ENCODE measurements around the gene FGF22.
"Not testable (repeated sequence)": the region's sequence is repeated elsewhere in the genome, so short reads cannot be mapped to it uniquely, and the experiment has no call there.

Gene FGF22

DNA sequence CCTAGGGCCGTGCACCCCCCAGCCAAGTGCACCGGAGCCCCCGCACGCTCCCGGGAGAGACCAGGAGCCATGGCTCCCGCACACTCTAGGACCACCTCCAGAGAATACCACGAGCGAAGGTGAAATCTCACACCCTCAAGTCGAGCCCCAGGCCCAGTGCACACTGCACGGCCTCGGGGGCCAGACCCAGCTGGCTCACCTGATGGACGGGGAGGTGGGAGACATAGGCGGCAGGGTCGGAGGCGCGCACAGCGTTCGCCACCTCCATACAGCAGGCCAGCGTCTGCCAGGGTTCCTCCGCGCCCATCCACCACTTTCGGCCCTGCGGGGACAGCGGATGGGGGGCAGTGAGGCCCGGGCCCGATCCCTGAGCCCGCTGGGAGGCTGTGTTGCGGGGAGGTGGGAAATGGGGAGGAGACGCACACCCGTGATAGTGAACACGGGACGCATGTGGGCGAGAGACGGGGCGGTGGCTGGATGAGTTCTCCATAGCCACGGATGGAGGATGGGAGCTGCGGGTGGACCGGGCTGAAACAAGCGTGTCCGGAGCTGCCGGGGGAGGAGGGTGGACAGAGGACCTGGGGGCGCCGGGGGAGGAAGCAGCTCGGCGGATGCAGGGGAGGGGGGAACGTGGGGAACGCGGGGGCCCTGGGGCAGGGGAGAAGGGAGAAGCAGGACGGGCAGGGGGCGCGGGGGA, 19.4 kb upstream of the FGF22 start:
- H3K4me3 ChIP-seq (ENCODE audit: low read depth, low read length): no peak overlapping the region
- TF ChIP-seq, protein P1, sequence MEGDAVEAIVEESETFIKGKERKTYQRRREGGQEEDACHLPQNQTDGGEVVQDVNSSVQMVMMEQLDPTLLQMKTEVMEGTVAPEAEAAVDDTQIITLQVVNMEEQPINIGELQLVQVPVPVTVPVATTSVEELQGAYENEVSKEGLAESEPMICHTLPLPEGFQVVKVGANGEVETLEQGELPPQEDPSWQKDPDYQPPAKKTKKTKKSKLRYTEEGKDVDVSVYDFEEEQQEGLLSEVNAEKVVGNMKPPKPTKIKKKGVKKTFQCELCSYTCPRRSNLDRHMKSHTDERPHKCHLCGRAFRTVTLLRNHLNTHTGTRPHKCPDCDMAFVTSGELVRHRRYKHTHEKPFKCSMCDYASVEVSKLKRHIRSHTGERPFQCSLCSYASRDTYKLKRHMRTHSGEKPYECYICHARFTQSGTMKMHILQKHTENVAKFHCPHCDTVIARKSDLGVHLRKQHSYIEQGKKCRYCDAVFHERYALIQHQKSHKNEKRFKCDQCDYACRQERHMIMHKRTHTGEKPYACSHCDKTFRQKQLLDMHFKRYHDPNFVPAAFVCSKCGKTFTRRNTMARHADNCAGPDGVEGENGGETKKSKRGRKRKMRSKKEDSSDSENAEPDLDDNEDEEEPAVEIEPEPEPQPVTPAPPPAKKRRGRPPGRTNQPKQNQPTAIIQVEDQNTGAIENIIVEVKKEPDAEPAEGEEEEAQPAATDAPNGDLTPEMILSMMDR (IDR thresholded peaks at IDR 0.05; ENCODE audit: low read depth, low read length): no peak

DNA sequence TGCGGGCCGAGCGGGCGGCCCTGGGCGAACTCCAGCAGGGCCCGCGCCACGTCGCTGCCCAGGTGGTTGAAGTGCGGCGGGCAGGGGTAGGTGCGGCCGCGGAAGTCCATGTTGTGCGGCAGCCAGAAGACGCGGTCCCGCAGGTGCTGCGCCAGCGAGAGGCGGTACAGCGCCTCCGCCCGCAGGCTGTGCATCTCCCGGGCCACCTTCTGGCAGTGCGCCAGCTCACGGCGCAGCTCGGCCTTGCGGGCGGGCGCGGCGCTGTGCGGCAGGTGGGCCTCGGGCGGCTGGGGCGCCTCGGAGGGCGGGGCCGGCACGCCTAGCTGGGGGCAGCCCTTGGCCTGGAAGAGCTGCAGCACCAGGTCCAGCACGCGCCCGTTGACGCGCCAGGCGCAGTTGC, 18.5 kb upstream of the FGF22 start:
- not testable (repeated sequence) for H3K4me3 ChIP-seq (ENCODE audit: low read depth, low read length)

DNA sequence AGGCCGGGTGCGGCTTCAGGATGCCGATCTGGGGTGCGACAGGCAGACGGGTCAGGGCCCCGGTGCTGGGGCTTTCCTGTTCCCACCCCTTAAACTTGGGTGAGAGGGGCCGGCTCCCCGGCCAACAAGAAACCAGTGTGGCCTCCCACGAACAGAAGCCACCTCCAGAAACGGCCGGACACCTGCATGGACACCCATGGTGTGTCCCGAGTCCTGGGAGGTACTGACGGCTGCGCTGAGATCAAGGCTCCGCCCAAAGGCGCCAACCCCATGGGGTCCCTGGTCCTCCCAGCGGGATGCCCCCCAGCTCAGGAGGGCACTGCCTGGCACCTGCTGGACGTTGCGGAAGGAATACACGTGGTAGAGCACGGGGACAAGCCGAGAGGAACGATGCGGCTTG, 17.9 kb upstream of the FGF22 start:
- TF ChIP-seq, protein P1 (IDR thresholded peaks at IDR 0.05; ENCODE audit: low read depth, low read length): no peak
- no peak overlapping the region for H3K4me3 ChIP-seq (ENCODE audit: low read depth, low read length)

DNA sequence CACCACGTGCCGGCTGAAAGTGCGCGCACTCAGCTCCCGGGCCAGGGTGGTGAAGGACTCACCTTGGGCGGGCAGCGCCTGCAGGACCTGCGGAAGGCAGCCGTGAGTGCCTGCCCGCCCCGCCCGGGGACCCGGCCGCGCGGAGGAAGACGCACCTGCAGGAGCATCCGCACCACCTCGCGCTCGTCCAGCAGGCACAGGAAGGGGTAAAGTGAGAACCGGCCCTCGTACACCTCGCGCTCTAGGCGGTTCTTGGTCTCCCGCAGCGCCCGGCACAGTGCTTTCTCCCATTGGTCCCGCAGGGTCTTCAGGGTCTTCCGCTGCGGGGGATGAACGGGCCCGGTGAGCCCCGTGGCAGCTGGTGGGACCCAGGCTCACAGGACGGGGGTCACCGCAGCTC, 17.0 kb upstream of the FGF22 start:
- H3K4me3 ChIP-seq (ENCODE audit: low read depth, low read length): no peak overlapping the region
- TF ChIP-seq, protein P1 (IDR thresholded peaks at IDR 0.05; ENCODE audit: low read depth, low read length): no peak

DNA sequence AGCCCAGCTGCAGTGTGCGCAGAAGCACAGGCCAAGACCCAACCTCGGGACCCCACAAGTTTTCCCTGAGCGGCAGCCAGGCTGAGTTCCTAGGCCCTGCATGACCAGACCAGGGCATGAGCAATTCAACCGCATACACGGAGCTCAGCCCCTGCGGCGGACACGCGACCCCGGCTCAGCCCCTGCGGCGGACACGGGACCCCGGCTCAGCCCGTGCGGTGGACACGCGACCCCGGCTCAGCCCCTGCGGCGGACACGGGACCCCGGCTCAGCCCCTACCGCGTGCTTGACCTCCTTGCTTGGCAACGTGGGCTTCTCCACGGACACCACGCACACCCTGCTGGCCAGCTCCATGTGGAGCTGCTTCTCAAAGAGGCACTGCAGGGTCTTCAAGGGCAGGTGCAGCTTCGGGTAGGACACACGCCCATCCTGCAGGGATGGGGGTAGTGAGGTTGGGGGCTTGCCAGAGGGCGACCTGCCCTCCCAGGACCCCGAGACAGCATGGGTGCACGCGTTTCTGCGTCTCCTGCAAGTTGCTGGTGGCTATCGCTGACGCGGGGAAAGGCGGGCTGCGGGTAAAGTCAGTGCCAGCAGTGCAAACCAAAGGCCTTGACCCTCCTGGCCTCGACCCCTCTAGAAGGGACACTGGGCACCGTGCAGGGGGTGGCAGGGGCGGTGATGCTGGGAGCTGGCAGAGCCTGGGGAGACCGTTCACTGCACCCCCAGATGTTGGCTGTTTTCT, 16.3 kb upstream of the FGF22 start:
- no peak overlapping the region for H3K4me3 ChIP-seq (ENCODE audit: low read depth, low read length)
- TF ChIP-seq, protein P1 (IDR thresholded peaks at IDR 0.05; ENCODE audit: low read depth, low read length): no peak

DNA sequence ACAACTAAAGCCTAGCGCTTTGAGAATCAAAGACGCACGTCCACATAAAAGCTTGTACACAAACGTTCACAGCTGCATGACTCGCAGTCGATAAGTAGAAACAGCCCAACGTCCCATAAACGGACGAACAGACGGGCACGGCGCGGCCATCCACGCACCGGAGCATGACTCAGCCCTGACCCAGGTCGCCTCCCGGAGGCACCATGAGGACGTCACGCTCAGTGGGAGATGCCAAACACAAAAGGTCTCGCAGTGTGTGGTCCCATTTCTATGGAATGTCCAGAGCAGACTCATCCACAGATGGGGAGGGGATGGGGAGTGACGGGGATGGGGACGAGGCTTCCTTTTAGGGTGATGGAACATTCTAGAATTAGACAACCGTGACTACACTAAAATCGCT, 15.7 kb upstream of the FGF22 start:
- no peak overlapping the region for H3K4me3 ChIP-seq (ENCODE audit: low read depth, low read length)
- TF ChIP-seq, protein P1 (IDR thresholded peaks at IDR 0.05; ENCODE audit: low read depth, low read length): no peak

DNA sequence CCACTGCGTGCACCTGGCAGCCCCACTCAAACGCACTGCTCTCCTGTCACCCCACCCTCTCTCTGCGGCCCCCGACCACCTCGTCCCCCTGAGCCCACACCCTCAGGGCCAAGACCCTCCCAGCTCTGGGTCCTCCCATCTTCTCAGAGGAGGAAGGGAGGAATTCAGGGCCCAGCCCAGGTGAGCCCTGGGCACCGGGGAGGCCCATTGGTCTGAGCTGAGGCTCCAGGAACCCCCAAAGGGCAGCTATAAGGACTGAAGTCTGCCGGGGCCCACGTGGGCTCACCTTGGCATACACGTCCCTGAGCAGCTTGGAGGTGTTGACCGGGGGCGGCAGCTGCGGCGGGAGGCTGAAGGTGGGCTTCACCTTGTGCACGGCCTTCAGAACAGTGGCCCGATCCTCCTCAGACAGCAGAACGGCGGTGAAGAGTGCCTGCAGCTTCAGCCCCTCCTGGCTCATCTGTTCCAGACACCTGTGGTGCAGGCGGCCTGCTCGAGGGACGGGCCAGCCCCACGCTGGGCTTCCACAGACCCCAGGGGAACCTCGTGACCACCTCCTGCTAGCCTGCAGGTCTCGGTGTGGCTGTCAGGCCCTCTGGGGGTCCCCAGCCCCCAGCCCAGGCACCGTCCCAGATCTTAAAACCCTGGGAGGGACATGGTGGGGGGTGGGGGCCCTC, 15.1 kb upstream of the FGF22 start:
- TF ChIP-seq, protein P1 (IDR thresholded peaks at IDR 0.05; ENCODE audit: low read depth, low read length): no peak
- H3K4me3 ChIP-seq (ENCODE audit: low read depth, low read length): no peak overlapping the region

Measured in WI38 (cell line).